KMS-11 (cell line): ENCODE data around the gene MYO3B.

Experiments used
- H2AFZ ChIP-seq: fragments of 200-600 bp; sonication (generic); 2 replicates; pipeline ENCODE4 v1.6.1; 2016; ENCODE audit warnings: antibody characterized with exemption, mixed run types, low read depth
- H3K27ac ChIP-seq: fragments of 200-600 bp; sonication (generic); 2 replicates; pipeline ENCODE4 v1.6.1; 2016; ENCODE audit warnings: mild to moderate bottlenecking, mixed run types
- H3K27me3 ChIP-seq: fragments of 200-600 bp; sonication (generic); 2 replicates; pipeline ENCODE4 v1.6.1; 2017; ENCODE audit warnings: mild to moderate bottlenecking, low read depth, mixed run types, moderate library complexity; ENCODE audit not compliant: insufficient read depth
- H3K36me3 ChIP-seq: fragments of 200-600 bp; sonication (generic); 2 replicates; pipeline ENCODE4 v1.6.1; 2017; ENCODE audit warnings: mild to moderate bottlenecking, mixed run types; ENCODE audit not compliant: insufficient read depth
- H3K4me1 ChIP-seq: fragments of 200-600 bp; sonication (generic); 2 replicates; pipeline ENCODE4 v1.6.1; 2016; ENCODE audit warnings: mild to moderate bottlenecking, low read depth, mixed run types; ENCODE audit not compliant: poor library complexity, severe bottlenecking
- H3K4me2 ChIP-seq: fragments of 200-600 bp; sonication (generic); 2 replicates; pipeline ENCODE4 v1.7.0; 2016; ENCODE audit warnings: mild to moderate bottlenecking, mixed run types
- H3K4me3 ChIP-seq: fragments of 200-600 bp; sonication (generic); IDR thresholded peaks from 2 replicates; pipeline ENCODE4 v1.6.1; 2017; ENCODE audit warnings: low read depth, low read length, mixed read lengths; ENCODE audit not compliant: insufficient read depth
- H3K79me2 ChIP-seq: fragments of 200-600 bp; sonication (generic); 2 replicates; pipeline ENCODE4 v1.6.1; 2016; ENCODE audit warnings: low read depth, mixed run types; ENCODE audit not compliant: insufficient read depth
- H3K9ac ChIP-seq: fragments of 200-600 bp; sonication (generic); 2 replicates; pipeline ENCODE4 v1.6.1; 2016; ENCODE audit warnings: mild to moderate bottlenecking, mixed run types
- H4K20me1 ChIP-seq: fragments of 200-600 bp; sonication (generic); 2 replicates; pipeline ENCODE4 v1.6.1; 2016; ENCODE audit warnings: mild to moderate bottlenecking, mixed run types; ENCODE audit not compliant: insufficient read depth
- CTCF ChIP-seq: fragments of 200-600 bp; sonication (generic); conservative IDR thresholded peaks from 2 replicates; pipeline ENCODE4 v1.6.1; 2017; ENCODE audit warnings: low read depth, mild to moderate bottlenecking, antibody characterized with exemption, low read length, moderate library complexity, mixed read lengths

The MYO3B gene

GRCh38 chr2:170475878-170476277 lies 297.9 kb downstream of the MYO3B start:
- Histone ChIP-seq H3K4me1 (no peaks in the 10 kb centered on the region), H3K27me3 (no peaks in the 10 kb centered on the region), H3K79me2 (no peaks in the 10 kb centered on the region), H3K27ac (no peak overlapping the region), H3K4me2 (no peak overlapping the region), H3K36me3 (no peaks in the 10 kb centered on the region), H3K4me3 (no peak overlapping the region), H4K20me1 (no peaks in the 10 kb centered on the region), H3K9ac (no peak overlapping the region), H2AFZ (no peak overlapping the region)
- no peak for TF ChIP-seq CTCF

GRCh38 chr2:170477630-170478029 lies 299.7 kb downstream of the MYO3B start:
- no peak for TF ChIP-seq CTCF
- no peak overlapping the region for H2AFZ ChIP-seq
- H3K4me3 ChIP-seq: no peak overlapping the region
- H4K20me1 ChIP-seq: no peaks in the 10 kb centered on the region
- no peaks in the 10 kb centered on the region for H3K79me2 ChIP-seq
- H3K4me1 ChIP-seq: no peaks in the 10 kb centered on the region
- H3K36me3 ChIP-seq: no peaks in the 10 kb centered on the region
- no peaks in the 10 kb centered on the region for H3K27me3 ChIP-seq
- H3K27ac ChIP-seq: no peak overlapping the region
- no peak overlapping the region for H3K4me2 ChIP-seq
- H3K9ac ChIP-seq: no peak overlapping the region

GRCh38 chr2:170481201-170481600 lies 303.3 kb downstream of the MYO3B start:
- Histone ChIP-seq H3K4me3 (no peak overlapping the region), H3K4me1 (no peaks in the 10 kb centered on the region), H3K4me2 (no peak overlapping the region), H3K27me3 (no peaks in the 10 kb centered on the region), H3K27ac (no peak overlapping the region), H4K20me1 (no peaks in the 10 kb centered on the region), H3K9ac (no peak overlapping the region), H2AFZ (no peak overlapping the region), H3K36me3 (no peaks in the 10 kb centered on the region), H3K79me2 (no peaks in the 10 kb centered on the region)
- TF ChIP-seq CTCF: no peak

- H4K20me1 ChIP-seq: no peaks in the 10 kb centered on the region
- H2AFZ ChIP-seq: no peak overlapping the region
- H3K36me3 ChIP-seq: no peaks in the 10 kb centered on the region
- no peaks in the 10 kb centered on the region for H3K27me3 ChIP-seq
- H3K27ac ChIP-seq: no peak overlapping the region
- no peak overlapping the region for H3K4me3 ChIP-seq
- no peak overlapping the region for H3K4me2 ChIP-seq
- H3K4me1 ChIP-seq: no peaks in the 10 kb centered on the region
- no peaks in the 10 kb centered on the region for H3K79me2 ChIP-seq
- no peak overlapping the region for H3K9ac ChIP-seq
- no peak for TF ChIP-seq CTCF
Measured at GRCh38 chr2:170484552-170484951, 306.6 kb downstream of the MYO3B start.
